Rectal smooth muscle tissue (tissue), 1 donor: ENCODE measurements around the gene GLIS1.

Experiments used
- H3K27ac ChIP-seq: one replicate; pipeline ENCODE4 v1.7.0; 2013; ENCODE audit warnings: low read depth, low read length, inconsistent platforms
- H3K27me3 ChIP-seq: one replicate; pipeline ENCODE4 v1.7.0; 2013; ENCODE audit warnings: low read length; ENCODE audit not compliant: control insufficient read depth, insufficient read depth
- H3K36me3 ChIP-seq: one replicate; pipeline ENCODE4 v1.7.0; 2013; ENCODE audit warnings: low read length; ENCODE audit not compliant: control insufficient read depth, insufficient read depth
- H3K4me1 ChIP-seq: one replicate; pipeline ENCODE4 v1.7.0; 2013; ENCODE audit warnings: low read length; ENCODE audit not compliant: control insufficient read depth, insufficient read depth
- H3K4me3 ChIP-seq: one replicate; pipeline ENCODE4 v1.7.0; 2013; ENCODE audit warnings: low read length
- H3K9ac ChIP-seq: one replicate; pipeline ENCODE4 v1.7.0; 2013; ENCODE audit warnings: low read length

Gene GLIS1

GRCh38 chr1:53658489-53659230 is 80.3 kb downstream of the GLIS1 start:
- no peaks in the 10 kb centered on the region for H3K36me3 ChIP-seq
- H3K27me3 ChIP-seq: no peaks in the 10 kb centered on the region
- no peak overlapping the region for H3K4me3 ChIP-seq
- no peak overlapping the region for H3K9ac ChIP-seq
- H3K4me1 ChIP-seq: no peaks in the 10 kb centered on the region
- H3K27ac ChIP-seq: no peak overlapping the region

GRCh38 chr1:53657891-53658396 is 81.0 kb downstream of the GLIS1 start:
- H3K27ac ChIP-seq: no peak overlapping the region
- H3K9ac ChIP-seq: no peak overlapping the region
- H3K4me3 ChIP-seq: no peak overlapping the region
- no peaks in the 10 kb centered on the region for H3K4me1 ChIP-seq
- no peaks in the 10 kb centered on the region for H3K27me3 ChIP-seq
- H3K36me3 ChIP-seq: no peaks in the 10 kb centered on the region

DNA sequence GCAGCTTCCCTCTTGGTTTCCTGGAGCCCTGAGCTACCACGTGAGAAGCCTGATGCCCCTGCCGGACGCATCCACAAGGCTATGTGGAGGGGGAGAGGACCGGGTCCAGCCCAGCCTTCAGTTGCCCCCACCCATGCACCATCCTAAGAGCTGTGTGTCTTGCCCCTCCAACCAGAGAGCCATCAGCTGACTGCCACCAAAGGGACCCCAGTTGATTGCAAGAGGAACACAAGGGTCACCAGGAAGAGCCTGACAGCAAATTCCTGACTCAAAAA is 81.5 kb downstream of the GLIS1 start:
- Histone ChIP-seq H3K4me1 (no peaks in the 10 kb centered on the region), H3K27me3 (no peaks in the 10 kb centered on the region), H3K9ac (no peak overlapping the region), H3K36me3 (no peaks in the 10 kb centered on the region), H3K27ac (no peak overlapping the region), H3K4me3 (no peak overlapping the region)

GRCh38 chr1:53656747-53657530 is 82.0 kb downstream of the GLIS1 start:
- no peaks in the 10 kb centered on the region for H3K36me3 ChIP-seq
- H3K27me3 ChIP-seq: no peaks in the 10 kb centered on the region
- H3K4me3 ChIP-seq: no peak overlapping the region
- H3K4me1 ChIP-seq: no peaks in the 10 kb centered on the region
- H3K27ac ChIP-seq: no peak overlapping the region
- H3K9ac ChIP-seq: no peak overlapping the region

DNA sequence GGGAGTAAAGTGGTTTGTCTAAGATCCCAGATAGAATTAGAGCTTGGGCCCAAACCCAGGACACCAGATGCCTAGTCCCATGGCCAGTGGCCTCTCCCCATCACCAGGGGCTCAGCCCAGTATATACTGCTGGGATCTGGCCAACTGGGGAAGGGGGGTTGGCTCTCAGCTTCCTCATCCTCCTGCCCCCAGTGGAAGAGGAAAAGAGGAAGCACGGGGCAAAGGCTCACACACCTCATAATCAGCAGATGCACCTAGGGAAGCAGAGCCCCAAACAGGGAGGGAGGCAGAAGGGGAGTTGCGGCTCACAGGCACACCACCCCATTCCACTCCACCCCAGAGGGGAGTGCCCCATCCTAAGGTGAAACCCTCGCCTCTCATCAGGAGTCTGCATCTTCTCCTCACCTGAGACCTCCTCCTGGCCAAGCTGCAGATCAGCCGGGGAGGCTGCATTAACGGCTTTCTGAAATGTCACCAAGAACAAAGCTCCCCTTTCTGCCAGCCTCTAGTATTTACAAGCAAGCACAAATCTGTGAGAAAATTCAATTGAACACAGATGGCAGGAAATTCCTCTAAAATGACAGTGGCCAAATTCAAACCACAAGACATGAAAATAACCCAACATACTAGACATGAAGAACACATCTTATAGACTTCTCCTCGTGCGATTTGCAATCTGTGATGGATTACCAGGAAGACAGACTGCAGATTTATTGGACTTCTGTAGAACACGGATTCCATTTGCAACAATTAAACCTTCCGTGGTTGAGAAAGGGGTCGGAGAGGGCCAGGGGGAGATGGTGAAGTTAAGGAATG is 82.8 kb downstream of the GLIS1 start:
- no peak overlapping the region for H3K27ac ChIP-seq
- H3K9ac ChIP-seq: no peak overlapping the region
- no peak overlapping the region for H3K4me3 ChIP-seq
- H3K36me3 ChIP-seq: no peaks in the 10 kb centered on the region
- no peaks in the 10 kb centered on the region for H3K4me1 ChIP-seq
- H3K27me3 ChIP-seq: no peaks in the 10 kb centered on the region

GRCh38 chr1:53654216-53655210 is 84.5 kb downstream of the GLIS1 start:
- H3K27me3 ChIP-seq: no peaks in the 10 kb centered on the region
- H3K9ac ChIP-seq: no peak overlapping the region
- H3K27ac ChIP-seq: no peak overlapping the region
- H3K36me3 ChIP-seq: no peaks in the 10 kb centered on the region
- H3K4me1 ChIP-seq: no peaks in the 10 kb centered on the region
- H3K4me3 ChIP-seq: no peak overlapping the region

- no peaks in the 10 kb centered on the region for H3K36me3 ChIP-seq
- H3K27me3 ChIP-seq: no peaks in the 10 kb centered on the region
- no peaks in the 10 kb centered on the region for H3K4me1 ChIP-seq
- no peak overlapping the region for H3K27ac ChIP-seq
- H3K4me3 ChIP-seq: no peak overlapping the region
- H3K9ac ChIP-seq: no peak overlapping the region
Measured at GRCh38 chr1:53653631-53654030, 85.3 kb downstream of the GLIS1 start.

GRCh38 chr1:53653200-53653575 is 85.8 kb downstream of the GLIS1 start:
- no peak overlapping the region for H3K27ac ChIP-seq
- no peaks in the 10 kb centered on the region for H3K27me3 ChIP-seq
- H3K4me3 ChIP-seq: no peak overlapping the region
- H3K36me3 ChIP-seq: no peaks in the 10 kb centered on the region
- H3K9ac ChIP-seq: no peak overlapping the region
- H3K4me1 ChIP-seq: no peaks in the 10 kb centered on the region

DNA sequence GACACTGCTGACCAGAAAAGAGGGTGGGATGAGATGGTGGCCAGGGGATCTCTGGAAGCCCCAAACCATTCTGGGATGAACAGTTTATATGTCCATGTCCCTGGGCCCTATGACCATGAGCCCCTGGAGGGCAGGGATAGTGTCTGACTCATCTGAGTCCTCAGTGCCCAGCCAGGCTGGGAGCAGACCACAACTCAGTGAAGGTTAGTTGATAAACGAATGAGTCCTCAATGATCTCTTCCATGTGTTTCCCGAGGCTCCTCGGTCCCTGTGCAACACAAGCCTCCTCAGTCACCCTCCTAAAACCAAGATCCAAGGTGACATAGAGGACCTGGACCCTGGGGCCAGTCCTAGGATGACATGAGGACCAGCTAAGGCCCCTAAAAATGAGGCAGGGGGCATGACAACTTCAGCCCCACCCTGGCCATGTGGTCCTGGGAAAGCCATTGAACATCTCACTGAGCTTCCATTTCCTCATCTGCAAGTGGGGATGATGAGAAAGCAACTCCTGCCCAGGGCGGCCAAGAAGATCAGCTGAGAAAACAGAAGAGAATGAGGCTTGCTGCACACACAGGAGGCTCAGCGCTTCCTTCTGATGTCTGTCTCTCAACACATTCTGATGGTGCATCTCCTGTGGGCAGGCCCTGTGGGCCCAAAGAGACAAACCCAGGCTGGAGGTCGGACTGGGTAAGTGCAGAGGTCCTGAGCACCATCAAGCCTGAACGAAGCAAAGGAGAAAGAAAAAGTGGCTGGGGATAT is 86.3 kb downstream of the GLIS1 start:
- Histone ChIP-seq H3K4me3 (no peak overlapping the region), H3K27ac (no peak overlapping the region), H3K9ac (no peak overlapping the region), H3K4me1 (no peaks in the 10 kb centered on the region), H3K36me3 (no peaks in the 10 kb centered on the region), H3K27me3 (no peaks in the 10 kb centered on the region)

DNA sequence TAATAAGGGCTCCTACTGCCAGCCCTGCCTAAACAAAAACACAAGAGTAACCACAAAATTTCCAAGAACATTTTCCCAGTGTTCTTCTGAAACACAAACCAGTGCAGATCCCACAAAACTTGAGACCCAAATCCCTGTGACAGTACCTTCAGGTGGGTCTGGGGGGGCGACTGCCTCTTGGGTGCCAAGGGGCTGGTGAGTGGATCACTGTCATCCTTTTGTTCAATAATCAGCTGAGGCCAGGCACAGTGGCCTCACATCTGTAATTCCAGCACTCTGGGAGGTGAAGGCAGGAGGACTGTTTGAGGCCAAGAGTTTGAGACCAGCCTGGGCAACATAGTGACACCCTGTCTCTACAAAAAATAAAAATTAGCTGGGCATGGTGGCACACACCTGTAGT is 87.6 kb downstream of the GLIS1 start:
- H3K36me3 ChIP-seq: no peaks in the 10 kb centered on the region
- no peaks in the 10 kb centered on the region for H3K4me1 ChIP-seq
- no peak overlapping the region for H3K9ac ChIP-seq
- no peak overlapping the region for H3K4me3 ChIP-seq
- no peak overlapping the region for H3K27ac ChIP-seq
- H3K27me3 ChIP-seq: no peaks in the 10 kb centered on the region

- no peak overlapping the region for H3K4me3 ChIP-seq
- no peak overlapping the region for H3K27ac ChIP-seq
- H3K36me3 ChIP-seq: no peaks in the 10 kb centered on the region
- H3K4me1 ChIP-seq: peaks cover 4% of the 10 kb centered on the region
- no peaks in the 10 kb centered on the region for H3K27me3 ChIP-seq
- no peak overlapping the region for H3K9ac ChIP-seq
Measured at GRCh38 chr1:53648516-53648915, 90.4 kb downstream of the GLIS1 start.
